Measurements from ENCODE around the gene ZNF620. TPM values are rescaled to one million over a fixed set of nuclear protein-coding genes. Genes with fewer than 3 reads are reported as not detected.

Gene ZNF620
- total RNA-seq, 1 donor from 2014 or later = 4.2 TPM

DNA sequence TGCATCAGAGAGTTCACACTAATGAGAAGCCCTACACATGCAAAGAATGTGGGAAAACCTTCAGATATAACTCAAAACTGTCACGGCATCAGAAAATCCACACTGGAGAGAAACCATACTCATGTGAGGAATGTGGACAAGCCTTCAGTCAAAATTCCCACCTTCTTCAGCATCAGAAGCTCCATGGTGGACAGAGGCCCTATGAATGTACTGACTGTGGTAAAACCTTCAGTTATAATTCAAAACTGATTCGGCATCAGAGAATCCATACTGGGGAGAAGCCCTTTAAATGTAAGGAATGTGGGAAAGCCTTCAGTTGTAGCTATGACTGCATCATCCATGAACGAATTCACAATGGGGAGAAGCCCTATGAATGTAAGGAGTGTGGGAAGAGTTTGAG is 18.7 kb upstream of the ZNF620 start:
- no peak for FAIRE-seq

GRCh38 chr3:40490916-40491315 is 14.9 kb upstream of the ZNF620 start:
- TF ChIP-seq, protein P1, sequence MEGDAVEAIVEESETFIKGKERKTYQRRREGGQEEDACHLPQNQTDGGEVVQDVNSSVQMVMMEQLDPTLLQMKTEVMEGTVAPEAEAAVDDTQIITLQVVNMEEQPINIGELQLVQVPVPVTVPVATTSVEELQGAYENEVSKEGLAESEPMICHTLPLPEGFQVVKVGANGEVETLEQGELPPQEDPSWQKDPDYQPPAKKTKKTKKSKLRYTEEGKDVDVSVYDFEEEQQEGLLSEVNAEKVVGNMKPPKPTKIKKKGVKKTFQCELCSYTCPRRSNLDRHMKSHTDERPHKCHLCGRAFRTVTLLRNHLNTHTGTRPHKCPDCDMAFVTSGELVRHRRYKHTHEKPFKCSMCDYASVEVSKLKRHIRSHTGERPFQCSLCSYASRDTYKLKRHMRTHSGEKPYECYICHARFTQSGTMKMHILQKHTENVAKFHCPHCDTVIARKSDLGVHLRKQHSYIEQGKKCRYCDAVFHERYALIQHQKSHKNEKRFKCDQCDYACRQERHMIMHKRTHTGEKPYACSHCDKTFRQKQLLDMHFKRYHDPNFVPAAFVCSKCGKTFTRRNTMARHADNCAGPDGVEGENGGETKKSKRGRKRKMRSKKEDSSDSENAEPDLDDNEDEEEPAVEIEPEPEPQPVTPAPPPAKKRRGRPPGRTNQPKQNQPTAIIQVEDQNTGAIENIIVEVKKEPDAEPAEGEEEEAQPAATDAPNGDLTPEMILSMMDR (IDR thresholded peaks at IDR 0.05; ENCODE audit: insufficient read depth, low read depth, low read length) = no peak
- TF ChIP-seq EZH2 (IDR thresholded peaks at IDR 0.05; ENCODE audit: insufficient read depth, low read length) = no peak
- no peaks in the 10 kb centered on the region for H4K20me1 ChIP-seq (ENCODE audit: insufficient read depth, low read length)
- Mint-ChIP-seq H3K27ac (ENCODE audit: unreplicated experiment) (no peak overlapping the region), H3K4me3 (ENCODE audit: unreplicated experiment) (no peak overlapping the region), H3K27me3 (ENCODE audit: low read depth, unreplicated experiment) (peaks cover 2% of the 10 kb centered on the region), H3K4me1 (ENCODE audit: low read depth, unreplicated experiment) (no peaks in the 10 kb centered on the region), H3K36me3 (ENCODE audit: low read depth, unreplicated experiment) (peaks cover 22% of the 10 kb centered on the region), H3K9me3 (ENCODE audit: unreplicated experiment) (peaks cover 22% of the 10 kb centered on the region)
- no peak overlapping the region for H2AFZ ChIP-seq (ENCODE audit: low read depth, low read length)
- FAIRE-seq (no peak), DNase-seq (ENCODE audit: low read depth) (no peak)
- no peaks in the 10 kb centered on the region for H3K27me3 ChIP-seq (ENCODE audit: insufficient read depth, low read length)
- H3K79me2 ChIP-seq (ENCODE audit: insufficient read depth, low read length) = no peaks in the 10 kb centered on the region
- peaks cover 22% of the 10 kb centered on the region for H3K9me3 ChIP-seq (ENCODE audit: insufficient read depth, low read depth, low read length)
- H3K9ac ChIP-seq (ENCODE audit: low read length) = no peak overlapping the region
- H3K4me2 ChIP-seq (ENCODE audit: low read length) = no peak overlapping the region
- H3K4me1 ChIP-seq (ENCODE audit: insufficient read depth, low read length) = no peaks in the 10 kb centered on the region
- peaks cover 10% of the 10 kb centered on the region for H3K36me3 ChIP-seq (ENCODE audit: insufficient read depth, low read length)
- H3K27ac ChIP-seq (ENCODE audit: low read depth, low read length) = no peak overlapping the region
- H3K4me3 ChIP-seq (ENCODE audit: insufficient read depth, low read depth, low read length) = no peak overlapping the region

More for the DNA sequence above, 18.7 kb upstream of the ZNF620 start:
- no peak overlapping the region for H3K9ac ChIP-seq (ENCODE audit: low read length)
- no peaks in the 10 kb centered on the region for H3K27me3 ChIP-seq (ENCODE audit: insufficient read depth, low read length)
- H3K4me3 ChIP-seq (ENCODE audit: insufficient read depth, low read depth, low read length) = no peak overlapping the region
- no peaks in the 10 kb centered on the region for H3K4me1 ChIP-seq (ENCODE audit: insufficient read depth, low read length)
- H3K27me3 Mint-ChIP-seq (ENCODE audit: low read depth, unreplicated experiment) = no peaks in the 10 kb centered on the region
- H4K20me1 ChIP-seq (ENCODE audit: insufficient read depth, low read length) = no peaks in the 10 kb centered on the region
- DNase-seq (ENCODE audit: low read depth) = no peak
- H3K36me3 ChIP-seq (ENCODE audit: insufficient read depth, low read length) = peaks cover 10% of the 10 kb centered on the region
- no peak overlapping the region for H3K4me3 Mint-ChIP-seq (ENCODE audit: unreplicated experiment)
- H3K9me3 ChIP-seq (ENCODE audit: insufficient read depth, low read depth, low read length) = peaks cover 23% of the 10 kb centered on the region
- no peak overlapping the region for H3K4me2 ChIP-seq (ENCODE audit: low read length)
- peaks cover 20% of the 10 kb centered on the region for H3K9me3 Mint-ChIP-seq (ENCODE audit: unreplicated experiment)
- H2AFZ ChIP-seq (ENCODE audit: low read depth, low read length) = no peak overlapping the region
- H3K4me1 Mint-ChIP-seq (ENCODE audit: low read depth, unreplicated experiment) = no peaks in the 10 kb centered on the region
- H3K27ac Mint-ChIP-seq (ENCODE audit: unreplicated experiment) = no peak overlapping the region
- no peak overlapping the region for H3K27ac ChIP-seq (ENCODE audit: low read depth, low read length)
- TF ChIP-seq EZH2 (IDR thresholded peaks at IDR 0.05; ENCODE audit: insufficient read depth, low read length) = no peak
- TF ChIP-seq, protein P1 (IDR thresholded peaks at IDR 0.05; ENCODE audit: insufficient read depth, low read depth, low read length) = no peak
- no peaks in the 10 kb centered on the region for H3K79me2 ChIP-seq (ENCODE audit: insufficient read depth, low read length)
- peaks cover 28% of the 10 kb centered on the region for H3K36me3 Mint-ChIP-seq (ENCODE audit: low read depth, unreplicated experiment)

DNA sequence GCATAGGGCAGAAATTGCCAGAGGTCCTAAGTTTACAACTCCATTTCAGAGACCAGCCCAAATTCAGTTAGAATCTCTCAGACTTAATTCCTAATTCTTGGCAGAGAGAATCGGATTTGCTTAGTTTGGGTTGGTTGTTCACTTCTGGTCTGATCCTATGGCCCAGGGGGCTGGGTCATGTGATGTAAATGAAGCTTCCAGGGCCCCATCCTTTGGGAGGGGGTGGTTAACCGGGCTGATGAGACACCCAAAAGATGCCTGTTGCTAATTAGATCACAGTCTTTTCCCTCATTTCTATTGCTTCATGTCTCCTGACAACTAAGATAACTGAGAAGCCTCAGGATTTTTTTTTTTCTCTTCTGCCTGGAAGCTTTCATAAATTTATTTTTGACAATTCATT is 11.1 kb upstream of the ZNF620 start:
- H3K4me2 ChIP-seq (ENCODE audit: low read length) = no peak overlapping the region
- no peak for FAIRE-seq
- no peak for DNase-seq (ENCODE audit: low read depth)
- H3K27me3 Mint-ChIP-seq (ENCODE audit: low read depth, unreplicated experiment) = peaks cover 4% of the 10 kb centered on the region
- no peaks in the 10 kb centered on the region for H3K4me1 ChIP-seq (ENCODE audit: insufficient read depth, low read length)
- no peak overlapping the region for H3K4me3 Mint-ChIP-seq (ENCODE audit: unreplicated experiment)
- TF ChIP-seq, protein P1 (IDR thresholded peaks at IDR 0.05; ENCODE audit: insufficient read depth, low read depth, low read length) = no peak
- no peak for TF ChIP-seq EZH2 (IDR thresholded peaks at IDR 0.05; ENCODE audit: insufficient read depth, low read length)
- no peaks in the 10 kb centered on the region for H3K27me3 ChIP-seq (ENCODE audit: insufficient read depth, low read length)
- no peak overlapping the region for H2AFZ ChIP-seq (ENCODE audit: low read depth, low read length)
- no peaks in the 10 kb centered on the region for H3K79me2 ChIP-seq (ENCODE audit: insufficient read depth, low read length)
- no peak overlapping the region for H3K4me3 ChIP-seq (ENCODE audit: insufficient read depth, low read depth, low read length)
- no peaks in the 10 kb centered on the region for H3K36me3 ChIP-seq (ENCODE audit: insufficient read depth, low read length)
- no peaks in the 10 kb centered on the region for H3K4me1 Mint-ChIP-seq (ENCODE audit: low read depth, unreplicated experiment)
- peaks cover 2% of the 10 kb centered on the region for H3K9me3 Mint-ChIP-seq (ENCODE audit: unreplicated experiment)
- H3K27ac ChIP-seq (ENCODE audit: low read depth, low read length) = no peak overlapping the region
- H3K27ac Mint-ChIP-seq (ENCODE audit: unreplicated experiment) = no peak overlapping the region
- H3K9me3 ChIP-seq (ENCODE audit: insufficient read depth, low read depth, low read length) = no peaks in the 10 kb centered on the region
- no peak overlapping the region for H3K9ac ChIP-seq (ENCODE audit: low read length)
- no peaks in the 10 kb centered on the region for H3K36me3 Mint-ChIP-seq (ENCODE audit: low read depth, unreplicated experiment)
- H4K20me1 ChIP-seq (ENCODE audit: insufficient read depth, low read length) = no peaks in the 10 kb centered on the region

All from astrocyte (in vitro differentiated cells and primary cell).